ENCODE data around the gene TSACC.

Gene TSACC

DNA sequence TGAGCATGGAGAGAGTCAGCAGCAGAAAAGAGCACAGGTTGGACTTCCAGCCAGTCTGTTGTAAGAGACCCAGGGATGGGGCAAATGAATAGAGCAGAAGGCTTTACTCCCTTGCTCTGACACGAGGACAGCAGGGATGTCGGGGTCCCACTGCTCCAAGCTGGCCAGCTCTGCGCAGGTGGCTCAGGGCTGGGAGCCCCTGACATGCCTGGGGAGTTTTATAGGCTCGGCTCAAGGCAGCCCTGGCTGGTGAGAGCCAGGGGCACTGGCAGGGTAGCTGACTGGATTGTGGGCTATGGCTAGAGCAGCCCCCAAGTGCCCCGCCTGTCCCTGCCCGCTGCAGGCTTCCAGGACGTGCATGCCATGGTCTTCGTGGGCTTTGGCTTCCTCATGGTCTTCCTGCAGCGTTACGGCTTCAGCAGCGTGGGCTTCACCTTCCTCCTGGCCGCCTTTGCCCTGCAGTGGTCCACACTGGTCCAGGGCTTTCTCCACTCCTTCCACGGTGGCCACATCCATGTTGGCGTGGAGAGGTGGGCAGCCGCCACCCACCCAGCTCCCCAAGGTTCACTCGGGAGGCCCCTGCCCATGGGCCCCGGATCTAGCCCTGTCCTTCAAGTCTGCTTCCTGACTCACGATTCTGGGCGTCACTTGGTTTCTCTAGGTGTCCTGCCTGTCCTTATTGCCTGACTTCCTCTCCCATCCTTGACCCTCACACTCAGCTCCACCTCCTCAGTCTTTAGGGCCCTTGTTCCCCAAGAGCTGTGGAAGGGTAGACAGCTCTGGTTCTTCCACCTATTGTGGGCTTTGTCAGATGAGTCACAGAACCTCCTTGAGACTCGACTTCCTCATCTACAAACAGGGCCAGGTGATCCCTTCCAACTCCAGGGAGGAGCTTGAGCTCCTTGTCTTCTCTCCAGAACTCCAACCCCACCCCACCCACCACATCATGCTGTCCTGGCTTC, 38.9 kb downstream of the TSACC start:
- DNase-seq, result no peak

DNA sequence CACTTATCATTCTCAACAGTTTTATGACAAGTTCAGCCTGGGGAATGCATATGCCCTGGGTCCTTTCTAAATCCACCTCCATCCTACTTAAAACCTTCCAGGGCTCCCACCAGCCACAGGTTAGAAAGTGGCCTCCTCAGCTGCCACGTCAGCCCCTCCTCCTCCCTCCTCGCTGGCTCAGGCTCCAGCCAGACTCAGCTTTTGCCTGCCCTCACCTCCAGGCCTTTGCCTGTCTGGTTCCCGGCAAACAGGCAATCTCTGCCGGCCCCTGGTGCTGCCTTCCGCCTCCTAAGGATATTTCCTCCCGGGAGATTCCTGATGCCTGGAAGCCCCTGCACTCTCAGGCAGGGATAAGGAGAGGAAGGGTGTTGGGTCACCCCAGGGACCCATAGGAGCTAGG, 40.2 kb downstream of the TSACC start:
- no peak for DNase-seq

DNA sequence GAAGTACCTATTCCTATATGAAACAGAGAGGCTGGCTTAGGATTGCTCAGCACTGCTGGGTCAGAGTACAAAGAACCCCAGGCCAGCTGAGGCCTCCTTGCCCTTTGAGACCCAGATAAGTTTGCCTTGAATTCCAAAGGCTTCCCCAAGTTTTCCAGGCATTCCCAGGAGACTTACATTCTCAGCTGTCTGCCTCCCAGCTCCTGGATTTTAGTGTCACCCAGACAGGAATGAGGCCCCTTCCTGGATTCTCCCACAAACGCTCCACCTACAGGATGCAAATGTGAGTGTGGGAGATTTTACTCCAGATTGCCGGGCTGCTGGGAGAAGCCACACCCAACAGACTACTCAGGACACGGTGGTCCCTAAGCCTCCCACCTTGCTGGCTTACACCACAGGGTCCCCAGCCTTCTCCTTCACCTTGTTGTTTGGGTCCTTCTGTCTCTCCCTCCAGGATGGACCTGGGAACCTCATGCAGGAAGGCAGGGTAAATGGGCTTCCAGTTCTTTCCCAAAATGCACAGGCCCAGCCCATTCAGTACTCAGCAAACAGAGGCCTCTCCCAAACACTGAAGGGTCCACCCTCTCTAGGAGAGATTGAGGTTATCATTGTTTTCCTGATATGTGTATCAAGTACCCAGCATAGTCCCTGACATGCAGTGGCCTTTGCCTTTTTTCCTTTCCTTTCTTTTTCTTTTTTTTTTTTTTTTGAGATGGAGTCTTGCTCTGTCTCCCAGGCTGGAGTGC, 41.3 kb downstream of the TSACC start:
- DNase-seq, result no peak

DNA sequence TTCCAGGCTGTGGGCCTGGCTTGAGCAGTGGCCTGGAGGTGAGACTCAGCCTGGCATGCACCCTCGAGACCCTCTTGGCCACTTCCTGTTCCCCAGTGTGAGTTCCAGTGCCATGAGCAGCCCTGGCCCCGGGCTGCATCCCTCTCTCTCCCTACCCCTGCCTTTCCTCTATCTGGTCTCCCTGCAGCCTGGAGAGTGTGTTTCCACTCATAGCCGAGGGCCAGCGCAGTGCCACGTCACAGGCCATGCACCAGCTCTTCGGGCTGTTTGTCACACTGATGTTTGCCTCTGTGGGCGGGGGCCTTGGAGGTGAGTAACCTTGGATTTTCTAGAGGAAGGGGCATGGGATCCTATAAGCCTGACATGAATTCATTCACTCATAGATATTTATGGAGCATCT, 44.2 kb downstream of the TSACC start:
- no peak for DNase-seq

DNA sequence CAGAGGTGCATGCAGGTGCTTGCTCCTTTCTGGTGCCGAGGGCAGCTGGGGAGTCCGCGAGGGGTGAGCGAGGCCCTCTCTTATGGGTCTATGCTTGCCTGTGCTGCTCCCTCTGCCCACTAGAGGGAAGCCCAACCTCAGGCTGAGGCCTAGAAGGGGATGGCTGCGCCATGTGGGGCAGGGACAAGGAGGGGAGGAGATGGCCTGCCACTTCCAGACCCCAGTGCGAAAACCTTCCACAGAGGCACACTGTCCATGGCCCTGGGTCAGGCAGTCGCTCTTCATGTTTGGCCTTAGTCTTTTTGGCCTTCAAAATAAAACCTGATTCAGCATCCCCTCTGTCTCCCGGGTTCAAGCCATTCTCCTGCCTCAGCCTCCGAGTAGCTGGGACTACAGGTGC, 44.7 kb downstream of the TSACC start:
- peak; percentile 68 for DNase-seq

DNA sequence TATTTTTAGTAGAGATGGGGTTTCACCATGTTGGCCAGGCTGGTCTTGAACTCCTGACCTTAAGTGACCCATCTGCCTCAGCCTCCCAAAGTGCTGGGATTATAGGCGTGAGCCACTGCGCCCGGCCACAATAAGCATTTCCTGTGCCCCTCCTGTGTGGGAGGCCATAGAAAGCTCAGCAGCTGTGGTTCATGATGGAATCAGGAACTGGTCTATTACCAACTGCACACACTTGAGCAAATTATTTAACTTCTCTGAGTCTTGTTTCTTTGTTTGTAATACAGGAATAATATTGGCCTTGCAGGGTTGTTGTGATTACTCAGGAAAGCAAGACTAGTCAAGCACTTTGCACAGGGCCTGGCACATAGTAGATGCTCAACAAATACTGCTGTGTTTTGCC, 45.7 kb downstream of the TSACC start:
- DNase-seq, result no peak

DNA sequence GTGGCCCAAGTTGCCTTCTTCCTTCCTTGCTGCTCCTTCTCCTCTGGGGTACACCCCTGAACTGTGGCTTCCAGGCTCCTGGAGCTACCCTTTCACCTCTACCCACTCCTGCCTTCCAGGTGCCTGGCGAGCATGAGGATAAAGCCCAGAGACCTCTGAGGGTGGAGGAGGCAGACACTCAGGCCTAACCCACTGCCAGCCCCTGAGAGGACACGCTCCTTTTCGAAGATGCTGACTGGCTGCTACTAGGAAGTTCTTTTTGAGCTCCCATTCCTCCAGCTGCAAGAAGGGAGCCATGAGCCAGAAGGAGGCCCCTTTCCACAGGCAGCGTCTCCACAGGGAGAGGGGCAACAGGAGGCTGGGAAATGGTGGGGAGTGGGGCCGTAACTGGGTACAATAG, 46.3 kb downstream of the TSACC start:
- no peak for DNase-seq

DNA sequence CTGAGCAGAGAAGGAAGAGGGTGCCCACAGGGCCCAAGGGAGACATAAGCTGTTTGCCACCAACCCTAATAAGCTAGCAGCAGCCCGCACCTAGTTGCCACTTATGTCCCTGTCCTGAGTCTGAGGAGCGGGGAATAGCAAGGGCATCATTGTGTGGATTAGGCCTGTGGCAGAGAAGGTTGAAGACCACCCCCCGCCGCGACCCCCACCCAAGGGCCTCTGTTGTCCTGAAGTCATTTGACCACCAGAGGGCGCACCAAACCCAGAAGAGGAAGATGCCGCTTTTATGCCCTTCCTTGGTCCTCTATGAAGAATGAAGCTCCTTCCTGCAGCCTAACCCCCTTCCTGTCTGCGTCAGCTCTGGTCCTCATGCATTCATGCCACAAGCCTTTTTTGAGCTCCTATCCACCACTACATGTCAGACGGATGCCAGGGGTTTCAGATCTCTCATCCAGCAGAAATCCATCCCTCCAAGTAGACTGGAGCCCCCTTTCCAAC, 47.3 kb downstream of the TSACC start:
- peak; percentile 74 for DNase-seq

DNA sequence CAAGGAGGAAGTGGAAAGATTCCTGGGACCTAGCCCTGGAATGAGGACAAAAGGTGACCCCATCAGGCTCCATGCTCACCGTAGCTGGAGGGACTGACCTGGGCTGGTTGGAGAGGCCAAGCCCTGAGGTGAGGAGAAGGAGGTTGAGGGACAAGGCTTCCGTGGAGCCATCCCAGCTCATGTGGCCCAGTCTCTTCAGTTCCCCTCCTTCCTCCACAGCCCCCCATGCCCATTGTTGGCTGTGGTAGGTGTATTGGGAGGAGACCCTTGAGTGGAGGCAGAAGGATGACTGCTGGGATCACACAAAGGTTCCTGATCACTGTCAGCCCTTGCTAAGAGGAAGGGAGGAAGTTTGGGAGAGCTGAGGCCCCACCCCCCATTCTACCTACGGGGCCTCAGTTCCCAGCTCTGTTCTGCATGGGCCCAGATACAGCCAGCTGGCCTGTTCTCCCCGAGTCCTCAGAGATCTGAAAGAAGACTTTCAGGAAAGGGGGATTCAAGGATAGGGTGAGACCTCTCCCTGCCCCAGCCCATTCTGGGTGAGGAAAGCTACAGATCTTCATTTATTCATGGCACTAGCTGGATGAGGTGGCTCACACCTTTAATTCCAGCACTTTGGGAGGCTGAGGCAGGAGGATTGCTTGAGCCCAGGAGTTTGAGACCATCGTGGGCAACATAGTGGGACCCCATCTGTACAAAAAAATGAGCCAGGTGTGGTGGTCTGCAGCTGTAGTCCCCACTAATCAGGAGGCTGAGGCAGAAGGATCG, 48.0 kb downstream of the TSACC start:
- no peak for DNase-seq

DNA sequence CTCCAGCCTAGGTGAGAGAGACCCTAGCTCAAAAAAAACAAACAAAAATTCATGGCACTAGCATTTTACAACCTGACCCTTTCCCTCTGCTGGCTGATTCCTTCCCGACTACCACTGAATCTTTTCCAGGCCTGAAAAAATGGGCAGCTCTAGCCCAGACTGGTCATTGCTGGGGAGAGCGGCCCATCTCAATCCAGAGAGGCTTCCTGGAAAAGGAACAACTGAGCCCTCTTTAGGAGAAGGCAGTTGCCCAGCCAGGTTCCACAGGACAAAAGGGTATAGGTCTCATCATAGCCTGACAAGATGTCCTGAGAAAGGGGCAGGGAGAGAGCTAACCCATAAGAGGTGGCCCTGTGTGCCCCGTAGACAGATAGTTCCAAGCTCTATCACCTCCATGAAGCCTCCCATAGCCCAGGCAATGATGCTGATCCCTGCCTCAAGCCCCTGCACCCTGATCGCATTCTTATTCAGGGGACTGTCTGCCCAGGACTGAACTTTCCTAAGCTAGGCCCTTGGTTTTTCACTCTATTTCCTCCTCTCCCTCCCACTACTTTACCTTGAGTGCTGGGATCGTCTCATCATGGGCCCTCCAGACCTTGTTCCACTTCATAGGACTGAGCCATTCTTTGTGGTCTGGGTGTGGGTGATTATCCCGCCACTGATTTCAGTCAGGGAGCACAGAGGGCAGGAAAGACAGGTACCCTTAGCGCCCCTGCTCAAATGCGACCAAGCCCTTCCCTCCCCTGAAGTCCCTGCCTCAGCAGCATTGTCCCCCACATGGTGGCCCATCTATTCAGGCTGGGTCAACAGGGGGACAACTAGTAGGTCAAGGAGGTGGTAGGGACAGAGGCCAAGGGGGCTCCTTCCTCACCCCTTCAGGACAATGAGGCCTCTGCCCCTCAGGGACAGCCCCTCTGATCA, 48.9 kb downstream of the TSACC start:
- no peak for DNase-seq

DNA sequence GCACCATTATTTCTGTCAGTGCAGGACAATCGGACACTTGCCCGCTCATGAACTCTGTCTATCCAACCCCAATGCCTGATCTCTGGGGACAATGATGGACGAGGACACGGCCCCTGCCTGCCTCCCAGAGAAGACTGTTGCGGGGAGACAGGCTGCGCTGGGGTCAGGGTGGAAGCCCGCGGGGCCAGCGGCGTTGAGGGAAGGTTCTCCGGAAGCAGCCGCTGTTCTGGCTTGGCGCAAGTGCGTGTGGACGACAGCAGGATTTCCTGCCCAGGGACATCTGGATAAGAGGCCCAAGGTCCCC, 49.5 kb downstream of the TSACC start:
- no peak for DNase-seq

DNA sequence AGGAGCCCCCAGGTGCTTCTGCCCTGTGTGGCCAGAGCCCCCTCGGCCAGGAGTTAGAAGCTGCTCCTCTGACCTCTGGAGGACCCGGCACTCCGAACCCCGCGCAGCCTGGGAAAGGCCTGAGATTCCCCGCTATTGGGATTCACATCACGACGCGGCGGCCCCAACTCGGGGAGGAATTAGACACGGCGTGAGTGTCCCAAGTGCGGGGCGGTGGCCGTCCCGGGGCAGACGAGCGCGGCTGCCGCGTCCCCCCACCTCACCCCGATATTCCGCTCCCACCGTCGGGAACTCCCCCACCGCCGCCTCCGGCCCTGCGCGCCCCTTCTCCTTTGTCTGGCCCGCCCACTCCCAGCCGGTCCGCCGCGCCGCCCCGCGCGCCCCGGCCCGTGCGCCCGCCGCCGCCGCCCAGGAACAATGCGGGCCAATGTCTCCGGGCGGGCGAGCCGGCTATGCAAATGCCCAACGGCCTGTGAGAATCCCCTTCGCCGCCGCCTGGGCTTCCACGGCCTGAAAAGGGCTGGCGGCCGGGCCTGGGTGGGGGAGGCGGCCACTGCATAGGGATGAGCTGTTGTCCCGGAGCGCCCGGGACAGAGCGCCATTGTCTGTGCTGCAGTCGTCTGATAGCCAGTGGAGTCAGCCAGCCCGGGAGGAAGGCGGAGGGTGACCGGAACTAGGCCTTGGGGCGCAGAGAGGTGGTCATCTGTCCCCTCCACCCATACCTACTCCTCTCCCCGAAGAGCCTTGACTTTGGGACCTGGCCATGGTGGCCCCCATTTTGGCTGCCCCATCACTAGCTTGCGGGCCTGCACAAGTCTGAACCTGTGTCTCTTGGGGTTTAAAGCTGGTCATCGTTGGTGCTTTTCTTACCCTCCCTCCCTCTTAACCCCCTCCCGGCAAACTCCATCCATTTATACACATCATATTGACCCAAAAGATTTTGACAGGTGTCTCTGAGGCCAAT, 50.1 kb downstream of the TSACC start:
- peak; percentile 39 for DNase-seq

DNA sequence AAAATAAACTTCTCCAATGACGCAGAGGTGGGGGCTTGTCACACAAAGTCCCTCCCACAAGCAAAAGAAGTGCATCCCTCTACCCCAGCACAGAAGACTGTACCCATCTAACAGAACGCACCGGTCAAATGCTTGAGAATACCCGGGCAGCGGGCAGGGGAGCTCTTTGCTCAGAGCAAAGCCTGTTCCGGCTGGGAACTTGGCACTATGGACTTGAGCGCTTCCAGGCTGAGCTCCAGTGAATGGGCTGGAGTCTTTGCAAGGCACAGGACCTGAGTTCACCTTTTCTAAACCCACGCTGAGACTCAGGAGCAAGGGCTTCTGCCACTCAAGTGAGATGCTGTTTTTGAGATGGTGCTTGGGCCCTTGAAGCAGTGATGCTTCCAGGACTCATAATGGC, 51.0 kb downstream of the TSACC start:
- no peak for DNase-seq

DNA sequence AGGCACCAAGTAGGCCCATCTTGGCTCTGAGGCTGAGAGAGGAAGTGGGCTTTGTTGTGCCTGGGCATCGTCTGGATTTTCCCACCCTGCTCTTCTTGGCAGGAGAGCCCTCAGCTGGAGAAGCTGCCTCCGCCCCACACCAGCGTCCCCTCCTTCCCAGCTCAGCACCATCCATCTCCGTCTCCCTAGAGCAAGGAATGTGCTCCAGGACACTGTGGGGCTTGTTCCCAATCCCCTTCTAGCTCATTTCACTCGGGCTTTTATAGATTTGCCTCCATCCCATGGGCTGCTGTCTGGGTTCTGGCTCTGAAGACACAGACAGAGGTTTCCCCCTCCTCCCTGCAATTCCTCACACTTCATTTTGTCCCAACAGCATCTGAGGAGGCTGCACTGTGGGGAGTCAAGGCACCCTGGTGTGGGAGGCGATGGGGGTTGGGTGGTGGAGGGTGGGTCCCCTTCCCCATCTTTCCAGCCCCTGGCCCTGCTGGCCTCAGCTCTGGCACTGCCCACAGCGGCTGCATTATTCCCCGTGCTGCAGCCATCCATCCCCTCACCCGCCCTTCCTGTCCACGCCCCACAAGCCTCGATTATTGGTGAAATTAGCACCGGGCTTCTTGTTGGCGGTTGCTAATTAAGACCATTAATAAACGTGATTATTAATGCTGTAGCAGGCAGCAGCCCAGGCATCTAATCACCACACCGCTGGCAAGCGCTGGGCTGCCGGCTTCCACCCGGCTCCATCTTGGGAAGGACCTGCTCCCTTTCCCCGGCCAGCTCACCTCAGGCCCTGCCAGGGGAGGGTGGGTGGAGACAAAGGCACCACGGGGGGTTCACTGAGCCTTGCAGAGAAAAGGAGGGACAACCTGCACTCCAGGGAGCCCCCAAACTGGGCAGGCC, 52.4 kb downstream of the TSACC start:
- peak; percentile 43 for DNase-seq

DNA sequence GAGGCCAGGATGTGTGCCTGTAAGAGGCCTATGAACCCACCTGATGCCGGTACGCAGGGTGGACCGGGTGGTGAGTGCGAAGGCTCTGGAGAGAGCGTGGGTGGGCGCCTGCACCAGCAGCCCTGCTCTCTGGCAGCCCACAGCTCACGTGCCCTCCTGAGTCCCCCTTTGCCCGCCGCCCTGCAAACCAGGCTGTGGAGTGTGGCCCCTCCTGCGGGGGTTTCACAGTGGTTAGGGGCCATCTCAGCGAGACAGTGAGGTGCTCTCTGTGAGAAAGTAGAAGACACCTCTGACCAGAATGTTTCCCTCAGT, 53.0 kb downstream of the TSACC start:
- DNase-seq, result no peak

DNA sequence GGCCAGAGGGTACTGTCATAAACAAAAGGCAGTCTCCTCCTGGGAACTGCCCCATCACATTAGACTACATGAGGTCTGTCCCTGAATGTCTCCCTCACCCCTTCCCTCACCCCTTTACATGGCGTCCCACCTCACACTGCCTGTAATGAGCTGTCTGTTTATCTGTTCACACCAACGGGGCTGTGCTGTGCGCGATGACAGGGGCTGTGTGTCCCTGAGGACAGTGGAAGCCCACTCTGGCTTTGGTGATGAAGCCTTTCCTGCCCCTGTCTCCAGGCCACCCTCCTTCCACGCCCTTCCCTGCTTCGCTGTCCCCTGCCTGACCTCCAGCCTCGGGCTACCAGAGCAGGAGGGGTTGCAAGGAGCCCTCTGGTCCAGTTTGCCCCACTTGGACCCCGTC, 53.4 kb downstream of the TSACC start:
- DNase-seq, result no peak

DNA sequence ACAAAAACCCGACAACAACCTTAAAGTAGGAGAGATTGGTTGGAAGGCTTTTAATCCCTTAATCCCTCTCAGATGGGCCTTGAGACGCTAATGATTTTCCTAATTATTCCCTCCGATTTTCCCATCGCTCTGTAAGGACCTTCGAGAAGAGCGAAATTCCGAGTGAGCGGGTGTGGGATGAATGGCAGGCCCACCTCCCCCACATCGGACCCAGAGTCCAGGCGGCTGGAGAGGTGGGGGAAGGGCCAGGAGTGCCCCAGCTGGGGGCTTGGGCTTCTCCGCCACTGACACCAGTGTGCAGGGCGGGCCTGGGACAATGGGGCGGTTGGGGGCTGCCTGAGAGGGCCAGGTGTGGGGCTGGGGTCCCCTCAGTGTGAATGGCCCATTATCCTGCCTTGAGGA, 54.1 kb downstream of the TSACC start:
- DNase-seq, result no peak

DNA sequence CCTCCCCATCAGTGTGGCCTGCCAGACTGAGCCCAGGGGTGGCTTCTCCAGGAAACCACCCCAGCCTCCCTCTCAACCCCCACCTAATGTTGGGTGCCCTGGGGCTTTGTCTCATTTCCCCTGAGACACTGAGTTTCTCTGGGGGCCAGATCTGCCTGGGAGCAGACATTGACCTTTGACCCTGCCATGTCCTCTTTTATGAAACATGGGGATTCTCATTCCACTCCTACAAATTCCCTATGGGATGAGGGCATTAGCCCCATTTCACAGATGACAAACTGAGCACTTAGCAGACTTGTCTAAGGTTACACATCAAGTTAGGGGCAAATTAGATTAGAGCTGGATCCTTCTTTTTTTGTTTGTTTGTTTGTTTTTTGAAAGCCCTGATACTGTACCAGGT, 54.8 kb downstream of the TSACC start:
- no peak for DNase-seq

DNA sequence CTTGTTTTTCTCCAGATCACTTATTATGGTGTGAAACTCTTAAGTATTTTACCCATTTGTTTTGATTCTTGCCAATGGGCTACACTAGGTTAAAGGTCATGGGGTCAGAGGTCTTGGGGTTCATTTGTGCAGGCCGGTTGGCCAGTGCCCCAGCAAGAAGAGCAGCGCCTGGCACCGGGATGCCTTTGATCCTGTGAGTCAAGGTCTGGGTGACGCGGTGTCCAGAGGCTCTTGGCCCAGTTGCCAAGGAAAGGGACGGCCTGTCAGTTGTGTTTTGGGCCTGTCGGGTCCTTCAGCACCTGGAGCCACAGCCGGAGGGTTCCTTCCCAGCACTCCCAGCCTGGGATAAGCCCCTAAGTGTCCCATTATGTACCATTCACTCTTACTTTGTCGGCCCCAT, 55.8 kb downstream of the TSACC start:
- DNase-seq, result no peak

DNA sequence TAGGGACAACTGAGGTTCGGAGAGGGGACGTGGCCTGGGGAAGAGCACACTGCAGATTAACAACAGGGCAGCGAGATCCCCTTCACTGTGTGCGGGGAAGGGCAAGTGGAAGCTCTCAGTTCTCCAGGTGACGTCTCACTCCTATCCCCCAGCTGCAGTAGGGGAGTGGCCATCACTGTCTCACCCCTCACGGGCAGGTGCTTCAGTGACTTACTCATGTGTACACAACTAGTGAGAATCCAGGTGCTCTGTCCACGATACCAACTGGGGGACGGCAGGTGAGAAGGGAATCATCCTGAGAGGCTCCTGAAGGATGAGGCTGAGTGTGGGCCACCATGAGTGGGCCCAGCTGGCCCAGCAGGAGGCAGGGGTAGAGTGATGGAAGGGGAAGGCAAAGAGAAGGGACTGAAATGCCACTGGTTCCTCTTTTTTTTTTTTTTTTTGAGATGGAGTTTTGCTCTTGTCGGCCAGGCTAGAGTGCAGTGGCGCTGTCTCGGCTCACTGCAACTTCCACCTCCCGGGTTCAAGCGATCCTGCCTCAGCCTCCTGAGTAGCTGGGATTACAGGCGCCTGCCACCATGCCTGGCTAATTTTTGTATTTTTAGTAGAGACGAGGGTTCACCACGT, 56.6 kb downstream of the TSACC start:
- peak; percentile 97 for DNase-seq
